Astrocyte of the cerebellum (primary cell): ENCODE measurements around the gene CUL1.

Experiments
- DNase-seq: peaks from one replicate; pipeline ENCODE4 v3.0.0-alpha.2; 2011; ENCODE audit warnings: low read depth
- H3K4me3 ChIP-seq: 2 replicates; pipeline ENCODE4 v1.5.1; 2011; ENCODE audit warnings: mild to moderate bottlenecking, low read depth, low read length, moderate library complexity
- CTCF ChIP-seq: IDR thresholded peaks from 2 replicates; pipeline ENCODE4 v1.5.1; 2012; ENCODE audit warnings: low read length, low read depth, moderate library complexity, mild to moderate bottlenecking; ENCODE audit errors: missing control alignments
- in situ Hi-C: cut with HindIII; loops from 2 replicates; pipeline ENCODE4 v1.10.0; 2017; ENCODE audit warnings: low sequenced_read_pairs

Gene CUL1

GRCh38 chr7:148676291-148676690 is 22.4 kb upstream of the CUL1 start:
- no peak for DNase-seq
- TF ChIP-seq CTCF = no peak
- H3K4me3 ChIP-seq = no peak overlapping the region
- in situ Hi-C loops = no loop called here

DNA sequence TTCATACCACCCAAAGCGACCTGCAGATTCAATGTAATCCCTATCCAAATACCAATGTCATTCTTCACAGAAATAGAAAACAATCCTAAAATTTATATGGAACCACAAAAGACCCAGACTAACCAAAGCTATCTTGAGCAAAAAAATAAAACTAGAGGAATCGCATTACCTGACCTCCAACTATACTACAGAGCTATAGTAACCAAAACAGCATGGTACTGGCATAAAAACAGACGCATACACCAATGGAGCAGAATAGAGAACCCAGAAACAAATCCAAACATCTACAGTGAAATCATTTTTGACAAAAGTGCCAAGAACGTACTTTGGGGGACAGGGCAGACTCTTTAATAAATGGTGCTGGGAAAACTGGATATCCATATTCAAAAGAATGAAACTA is 16.9 kb upstream of the CUL1 start:
- TF ChIP-seq CTCF = no peak
- DNase-seq = no peak
- in situ Hi-C loops = no loop called here
- no peak overlapping the region for H3K4me3 ChIP-seq

- no peak for TF ChIP-seq CTCF
- DNase-seq = no peak
These were observed 14.3 kb upstream of the CUL1 start for GRCh38 chr7:148684289-148684830.

DNA sequence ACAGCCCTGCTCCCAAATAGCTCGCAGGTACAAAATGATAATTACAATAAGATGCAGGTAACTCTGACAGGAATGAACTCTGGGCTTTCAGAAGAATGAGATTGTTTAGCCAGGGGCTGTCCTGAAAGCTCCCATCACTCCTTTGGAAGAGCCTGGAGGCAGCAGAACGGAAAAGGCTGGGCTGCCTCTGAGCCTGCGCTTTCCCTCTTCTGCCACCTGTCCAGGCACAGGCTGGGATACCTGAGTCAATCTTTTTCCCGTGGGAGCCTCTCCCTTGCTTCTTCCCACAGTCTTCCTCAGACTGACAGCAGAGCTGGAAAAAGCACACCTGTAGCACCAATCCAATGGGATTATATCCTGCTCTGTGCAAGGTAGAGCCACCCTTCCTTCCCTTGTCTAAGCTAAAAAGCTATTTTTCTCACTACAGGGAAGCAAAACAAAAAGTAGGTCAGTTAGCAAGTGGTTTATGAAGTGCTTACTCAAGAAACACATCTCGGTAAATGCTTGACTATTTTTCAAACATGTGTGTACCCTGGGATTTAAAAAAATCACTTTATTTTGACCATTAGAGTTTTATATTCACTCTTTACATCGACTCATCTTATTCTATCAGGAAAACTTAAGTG is 12.3 kb upstream of the CUL1 start:
- TF ChIP-seq CTCF = no peak
- in situ Hi-C loops = no loop called here
- no peak overlapping the region for H3K4me3 ChIP-seq
- DNase-seq = no peak

More at GRCh38 chr7:148684289-148684830, 14.3 kb upstream of the CUL1 start:
- H3K4me3 ChIP-seq = no peak overlapping the region
- in situ Hi-C loops = no loop called here

DNA sequence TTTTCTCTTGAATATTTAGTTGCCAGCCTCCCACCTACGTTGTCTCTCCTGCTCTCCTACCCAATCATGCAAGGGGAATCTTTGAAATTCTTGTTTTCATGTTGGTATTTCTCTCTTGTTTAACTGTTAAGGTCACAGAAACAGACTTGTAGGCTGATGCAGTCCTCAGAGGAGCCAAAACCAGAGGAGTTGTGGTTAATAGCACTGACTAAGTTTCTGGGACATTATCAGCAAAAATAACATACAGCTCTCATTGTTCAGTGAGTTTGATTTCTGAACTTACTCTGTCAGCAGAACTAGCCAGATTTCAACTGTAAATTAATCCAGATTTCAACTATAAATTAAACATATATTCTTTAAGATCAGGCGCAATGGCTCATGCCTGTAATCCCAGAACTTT is 11.1 kb upstream of the CUL1 start:
- no peak for TF ChIP-seq CTCF
- no peak overlapping the region for H3K4me3 ChIP-seq
- in situ Hi-C loops = no loop called here
- no peak for DNase-seq

DNA sequence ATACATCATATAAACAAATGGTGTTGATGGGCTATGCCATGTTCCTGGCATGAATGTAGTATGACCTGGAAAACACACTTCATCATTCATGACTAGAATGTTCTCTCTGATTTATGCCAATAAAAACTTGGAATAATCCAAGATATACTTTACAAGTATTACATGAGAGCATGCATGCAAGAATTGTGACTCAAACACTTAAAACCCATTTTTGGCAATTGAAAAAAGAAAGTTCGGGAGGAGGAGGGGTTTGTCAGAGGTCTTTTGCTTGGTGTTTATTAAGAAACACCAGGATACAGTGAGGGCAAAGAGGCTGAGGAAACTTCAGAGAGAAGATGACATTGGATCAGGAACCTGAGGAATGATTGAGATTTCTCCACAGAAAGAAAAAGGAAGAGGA is 10.2 kb upstream of the CUL1 start:
- no peak overlapping the region for H3K4me3 ChIP-seq
- DNase-seq = no peak

More for the DNA sequence above, 10.2 kb upstream of the CUL1 start:
- in situ Hi-C loops = no loop called here
- TF ChIP-seq CTCF = no peak
